HG02884 (cell line): ENCODE data around the gene KAT2B.

ENCODE experiments used
- ATAC-seq: cut with Tn5 transposase; IDR thresholded peaks from one replicate; pipeline ENCODE4 v1.9.1; 2021; ENCODE audit warnings: mild to moderate bottlenecking, moderate library complexity; ENCODE audit not compliant: unreplicated experiment

KAT2B gene

DNA sequence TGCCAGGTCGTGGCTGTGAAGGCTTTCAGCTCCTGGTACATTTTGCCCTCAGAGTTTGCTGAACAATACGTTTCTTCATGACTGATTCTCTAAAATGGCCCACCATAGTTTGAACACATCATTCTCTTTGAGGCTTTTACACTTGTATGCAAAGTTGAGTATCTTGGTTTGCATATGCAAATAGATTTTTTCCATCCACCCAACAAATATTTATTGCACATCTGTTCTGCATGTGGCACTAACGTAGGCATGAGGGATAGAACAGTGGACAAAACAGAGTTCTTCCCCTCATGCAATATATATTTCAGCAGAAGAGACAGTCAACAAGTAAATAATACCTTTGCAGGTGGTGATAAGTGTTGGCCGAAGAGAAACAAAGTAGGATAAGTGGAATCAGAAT lies 55.2 kb downstream of the KAT2B start:
- ATAC-seq, result no peak

DNA sequence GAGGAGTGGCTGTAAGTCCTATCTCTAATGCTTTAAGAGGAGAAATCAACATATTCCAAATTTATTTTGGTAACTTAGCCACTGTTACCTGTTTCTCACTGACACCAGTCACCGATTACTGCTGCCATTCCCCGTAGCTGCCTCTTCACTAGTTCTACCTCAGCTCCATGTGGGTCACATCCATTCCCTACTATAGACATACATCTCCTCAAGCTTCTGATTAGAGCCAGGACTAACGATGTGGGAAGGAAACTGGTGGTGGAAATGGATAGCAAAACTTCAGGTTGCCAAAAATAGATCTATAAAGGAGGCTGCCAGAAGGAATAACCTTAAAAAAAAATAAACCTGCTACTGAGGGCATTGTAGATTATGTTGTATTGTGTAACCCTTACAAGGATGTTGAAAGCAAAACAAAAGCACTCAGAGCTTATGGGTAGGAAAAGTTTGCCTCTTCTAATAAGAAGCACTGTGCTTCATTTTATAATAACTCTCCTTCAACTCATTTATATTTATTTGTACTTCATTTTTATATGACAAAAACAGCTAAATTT lies 56.0 kb downstream of the KAT2B start:
- ATAC-seq, result no peak

DNA sequence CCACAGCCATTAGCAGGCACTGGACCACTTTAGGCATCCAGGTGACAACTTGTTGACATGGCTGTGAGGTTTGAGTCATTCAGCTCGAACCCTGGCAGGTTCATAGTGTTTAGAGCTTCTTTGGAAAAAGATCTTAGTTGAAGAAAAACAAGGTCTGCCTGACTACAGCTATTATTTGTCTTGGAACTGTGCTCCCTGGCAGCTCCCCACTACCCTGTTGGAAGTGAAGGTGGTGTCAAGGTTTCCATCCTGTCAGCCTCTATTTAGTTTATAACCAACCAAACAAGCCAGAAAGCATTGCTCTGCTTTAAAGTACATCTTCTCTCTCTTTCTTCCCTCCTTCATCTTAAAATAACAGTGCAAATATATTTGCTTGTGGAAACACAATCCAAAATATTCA lies 56.8 kb downstream of the KAT2B start:
- no peak for ATAC-seq

DNA sequence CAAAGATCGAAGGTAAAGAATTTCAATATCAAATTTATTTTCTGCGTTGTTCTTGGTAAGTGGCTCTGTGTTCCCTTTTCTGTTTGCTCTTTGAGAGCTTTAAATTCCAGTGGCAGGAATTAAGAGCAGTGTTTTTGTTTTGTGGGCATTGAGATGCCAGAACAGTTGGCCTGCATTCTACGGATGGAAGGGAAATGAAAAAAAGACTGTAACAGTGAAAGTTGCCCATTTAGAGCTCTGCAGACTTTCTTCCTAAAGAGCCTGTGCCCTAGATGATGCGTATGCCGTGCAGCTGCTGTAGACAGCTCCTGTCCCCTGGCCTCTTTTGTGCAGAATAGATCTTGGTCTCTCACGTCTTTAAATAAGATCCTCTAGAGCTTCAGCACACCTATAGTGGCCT lies 58.8 kb downstream of the KAT2B start:
- ATAC-seq, result no peak

DNA sequence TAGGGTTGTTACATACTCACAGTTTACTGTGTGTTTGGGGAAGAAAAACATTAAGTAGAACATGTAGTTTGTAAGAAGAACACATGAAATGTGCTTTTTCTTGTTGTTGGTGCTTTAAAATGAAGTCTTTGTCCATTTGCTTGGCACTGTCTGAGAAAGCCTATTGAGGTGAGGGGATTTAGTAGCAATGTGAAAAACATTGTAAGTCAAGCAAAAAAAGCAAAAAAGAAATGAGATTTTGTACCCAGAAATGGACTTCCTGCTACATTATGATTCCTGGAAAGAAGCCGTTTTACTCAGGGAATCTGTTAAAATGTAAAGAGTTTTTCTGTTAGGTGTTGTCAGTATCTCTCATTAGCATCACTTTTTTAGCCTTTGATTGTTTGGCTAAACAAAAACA lies 59.9 kb downstream of the KAT2B start:
- no peak for ATAC-seq

DNA sequence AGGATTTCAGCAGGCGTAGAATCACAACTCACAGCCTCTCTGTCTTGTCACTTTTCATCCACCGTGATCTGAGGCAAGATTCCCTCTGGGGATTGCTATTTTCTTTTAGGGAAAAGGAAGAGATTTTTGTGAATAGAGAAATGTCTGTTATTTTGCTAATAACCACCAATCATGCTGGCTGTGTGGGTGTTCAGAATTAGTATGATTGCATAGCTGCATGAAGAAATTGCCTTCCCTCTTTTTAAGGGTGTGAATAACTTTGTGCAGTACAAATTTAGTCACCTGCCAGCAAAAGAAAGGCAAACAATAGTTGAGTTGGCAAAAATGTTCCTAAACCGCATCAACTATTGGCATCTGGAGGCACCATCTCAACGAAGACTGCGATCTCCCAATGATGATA lies 60.8 kb downstream of the KAT2B start:
- ATAC-seq, result no peak

DNA sequence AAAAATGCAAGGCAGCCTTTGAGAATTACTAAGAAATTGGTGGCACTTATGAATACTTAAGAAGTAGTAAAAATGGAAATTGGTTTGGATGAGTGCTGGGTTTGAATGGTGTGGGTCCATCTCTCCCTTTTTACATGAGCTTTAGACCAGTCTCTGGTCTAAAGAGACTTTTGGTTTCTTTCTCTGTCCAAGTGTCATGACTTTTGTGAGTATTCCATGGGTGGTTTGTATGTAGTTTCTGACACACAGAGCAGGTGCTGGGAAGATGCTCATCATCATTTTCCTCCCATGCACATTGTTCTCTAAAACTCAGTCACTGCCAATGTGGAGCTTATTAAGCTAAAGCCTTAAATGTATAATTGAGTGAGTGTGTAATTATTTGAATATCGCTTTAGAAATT lies 63.5 kb downstream of the KAT2B start:
- peak; percentile 8 for ATAC-seq

DNA sequence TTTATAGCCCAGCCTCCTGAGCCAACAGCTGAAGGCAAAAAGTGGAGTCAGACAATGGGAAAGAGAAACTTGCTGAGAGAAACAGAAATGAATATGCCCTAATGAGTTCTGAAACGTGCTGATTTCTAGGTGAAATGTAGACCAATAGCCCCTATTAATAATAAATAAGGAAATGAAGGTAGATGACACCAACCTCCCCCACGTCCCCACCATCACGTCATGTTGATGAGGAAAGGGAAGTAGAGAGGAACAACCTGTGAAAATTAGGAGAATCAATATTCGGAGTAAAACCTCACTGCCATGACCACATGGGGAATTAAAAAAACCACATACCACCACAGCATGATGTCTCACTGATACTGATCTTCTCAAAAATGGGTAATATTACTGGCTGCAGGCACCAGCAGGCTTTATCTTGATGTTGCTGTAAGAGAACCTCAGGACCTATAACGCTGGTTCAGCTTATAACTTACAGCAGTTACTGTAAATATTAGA lies 64.0 kb downstream of the KAT2B start:
- ATAC-seq, result peak; percentile 69

DNA sequence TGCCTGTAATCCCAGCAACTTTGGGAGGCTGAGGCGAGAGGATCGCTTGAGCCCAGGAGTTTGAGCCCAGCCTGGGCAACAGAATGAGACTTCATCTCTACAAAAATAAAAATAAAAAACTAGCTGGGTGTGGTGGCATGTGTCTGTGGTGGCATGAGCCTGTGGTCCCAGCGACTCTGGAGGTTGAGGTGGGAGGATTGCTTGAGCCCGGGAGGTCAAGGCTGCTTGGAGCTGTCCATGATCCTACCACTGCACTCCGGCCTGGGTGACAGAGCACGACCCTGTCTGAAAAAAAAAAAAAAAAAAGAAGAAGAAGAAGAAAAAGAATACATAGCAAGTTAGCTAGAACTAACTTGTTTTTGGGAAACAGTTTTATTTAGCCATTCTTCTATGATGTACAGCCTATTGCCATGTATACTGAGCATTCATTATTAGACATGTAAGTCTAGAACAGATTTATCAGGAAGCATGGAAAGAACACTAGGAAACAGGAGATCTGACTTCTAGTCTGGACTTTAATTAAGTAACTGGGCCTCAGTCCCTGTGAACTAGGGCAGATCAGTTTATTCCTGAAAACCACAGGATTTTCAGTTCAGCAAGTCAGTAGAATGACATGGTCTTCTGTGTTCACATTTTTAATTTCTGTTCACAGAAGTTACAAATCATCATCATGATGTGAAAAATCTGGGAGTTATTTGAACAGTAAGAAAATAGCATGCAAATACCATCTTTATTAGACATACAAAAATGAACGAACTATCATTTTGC lies 65.5 kb downstream of the KAT2B start:
- no peak for ATAC-seq

DNA sequence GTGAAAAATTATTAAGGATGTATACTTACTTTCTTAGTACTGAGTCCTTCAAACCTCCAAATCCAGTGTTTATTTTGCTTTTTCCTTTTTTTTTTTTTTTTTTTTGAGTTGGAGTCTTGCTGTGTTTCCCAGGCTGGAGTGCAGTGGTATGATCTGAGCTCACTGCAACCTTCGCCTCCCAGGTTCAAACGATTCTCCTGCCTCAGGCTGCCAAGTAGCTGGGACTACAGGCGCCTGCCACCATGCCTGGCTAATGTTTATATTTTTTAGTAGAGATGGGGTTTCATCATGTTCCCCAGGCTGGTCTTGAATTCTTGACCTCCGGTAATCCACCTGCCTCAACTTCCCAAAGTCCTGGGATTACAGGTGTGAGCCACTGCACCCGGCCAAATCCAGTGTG lies 67.5 kb downstream of the KAT2B start:
- ATAC-seq, result no peak

DNA sequence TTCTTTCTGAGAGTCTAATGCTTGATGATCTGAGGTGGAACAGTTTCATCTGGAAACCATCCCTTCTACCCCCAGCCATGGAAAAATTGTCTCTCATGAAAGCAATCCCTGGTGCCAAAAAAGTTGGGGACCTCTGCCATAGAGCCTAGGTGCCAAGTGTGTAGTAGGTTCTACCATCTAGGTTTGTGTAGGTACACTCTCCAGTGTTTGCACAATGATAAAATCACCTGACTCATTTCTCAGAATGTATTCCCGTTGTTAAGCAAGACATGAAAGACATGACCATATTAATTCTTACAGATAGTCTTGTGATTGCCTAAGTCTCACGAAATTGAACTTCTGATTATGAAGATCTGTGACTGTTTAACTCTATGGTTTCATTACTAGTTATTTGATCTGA lies 68.6 kb downstream of the KAT2B start:
- no peak for ATAC-seq

DNA sequence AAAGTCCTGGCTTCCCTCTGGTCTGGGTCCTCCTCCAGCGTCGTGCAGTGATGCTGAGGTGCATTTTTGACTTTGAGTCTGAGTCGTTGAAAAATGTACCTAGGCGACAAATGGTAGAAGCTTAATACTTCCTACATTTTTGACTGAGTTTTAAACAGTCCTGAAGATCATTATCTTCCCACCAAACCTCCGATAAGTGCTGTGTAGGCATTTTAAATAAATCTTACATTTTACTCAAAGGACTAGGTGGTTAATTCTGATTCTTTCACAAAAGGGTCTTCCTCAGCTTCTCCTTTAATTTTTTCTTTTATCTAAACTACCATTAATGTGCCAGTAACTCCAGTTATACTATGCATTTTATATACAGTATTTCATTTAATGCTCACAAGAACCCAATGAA lies 70.6 kb downstream of the KAT2B start:
- ATAC-seq, result no peak

DNA sequence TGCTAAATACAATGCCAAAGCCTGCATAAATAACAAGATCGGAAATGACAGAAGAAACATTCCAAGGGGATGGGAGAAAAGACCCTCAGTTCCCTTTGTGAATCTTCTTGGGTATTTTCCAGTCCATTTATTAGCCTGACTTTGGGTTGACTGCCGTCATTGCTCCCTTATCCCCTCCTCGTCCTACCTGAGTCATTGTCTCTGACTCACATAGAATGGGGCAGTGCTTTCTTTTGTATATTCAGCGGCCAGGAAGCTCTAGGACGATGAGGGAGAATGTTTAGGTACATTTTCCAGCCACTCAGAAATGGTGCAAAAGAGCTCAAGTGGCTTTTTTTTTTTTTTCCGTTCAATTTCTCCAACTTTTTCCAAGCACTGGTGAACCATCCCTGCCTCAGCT lies 71.6 kb downstream of the KAT2B start:
- ATAC-seq, result no peak

DNA sequence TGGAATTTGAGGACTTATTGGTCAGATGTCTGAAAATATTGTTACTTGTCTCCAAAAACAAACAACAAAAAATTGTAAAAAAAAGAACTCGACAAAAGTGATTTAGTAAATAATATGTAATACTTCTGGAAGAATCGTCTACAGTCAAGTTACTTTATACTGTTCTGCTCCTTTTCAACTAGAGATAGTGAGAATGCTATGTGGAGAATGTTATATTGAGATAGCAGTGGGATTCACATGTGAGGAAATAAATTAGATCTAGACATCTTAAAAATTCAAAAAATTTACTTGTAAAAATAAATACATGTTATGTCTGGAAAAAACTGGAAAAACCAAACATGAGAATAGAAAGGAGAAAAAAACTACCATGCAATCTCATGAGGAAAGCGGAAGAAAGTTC lies 80.8 kb downstream of the KAT2B start:
- ATAC-seq, result no peak

DNA sequence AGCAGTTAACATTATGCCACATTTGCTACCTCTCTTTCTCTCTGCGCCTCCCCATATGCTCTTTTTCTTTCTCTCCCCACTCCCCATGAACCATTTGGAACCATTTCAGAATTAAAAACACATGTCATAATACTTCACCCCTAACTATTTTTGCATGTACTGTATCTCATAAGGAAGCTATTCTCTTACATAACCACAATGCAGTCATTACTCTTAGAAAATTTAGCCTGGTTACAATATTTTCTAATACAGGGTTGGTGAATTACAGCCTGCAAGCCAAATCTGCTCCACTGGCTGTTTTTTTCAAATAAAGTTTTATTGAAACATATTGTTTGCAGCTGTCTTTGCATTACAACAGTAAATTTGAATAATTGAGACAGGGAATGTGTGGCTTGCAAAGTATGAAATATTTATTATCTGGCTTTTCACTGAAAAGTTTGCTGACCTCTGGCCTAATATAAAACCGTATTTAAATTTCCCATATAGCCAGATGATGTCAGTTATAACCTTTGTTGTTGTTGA lies 82.9 kb downstream of the KAT2B start:
- no peak for ATAC-seq

DNA sequence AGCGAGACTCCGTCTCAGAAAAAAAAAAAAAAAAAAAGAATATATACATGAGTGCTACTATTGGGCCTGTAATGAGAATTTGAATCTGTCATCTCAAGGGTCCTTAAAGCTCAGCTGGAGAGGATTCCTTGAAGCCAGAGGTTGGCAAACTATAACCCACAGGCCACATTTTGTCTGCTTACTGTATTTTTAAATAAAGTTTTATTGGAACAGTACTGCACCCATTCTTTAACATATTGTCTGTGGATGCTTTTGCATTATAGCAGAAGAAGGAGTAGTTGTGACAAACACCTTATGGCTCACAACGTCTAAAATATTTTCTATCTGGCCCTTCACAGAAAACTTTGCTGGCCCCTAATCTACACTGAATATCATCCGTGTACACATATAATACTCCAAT lies 85.0 kb downstream of the KAT2B start:
- no peak for ATAC-seq

DNA sequence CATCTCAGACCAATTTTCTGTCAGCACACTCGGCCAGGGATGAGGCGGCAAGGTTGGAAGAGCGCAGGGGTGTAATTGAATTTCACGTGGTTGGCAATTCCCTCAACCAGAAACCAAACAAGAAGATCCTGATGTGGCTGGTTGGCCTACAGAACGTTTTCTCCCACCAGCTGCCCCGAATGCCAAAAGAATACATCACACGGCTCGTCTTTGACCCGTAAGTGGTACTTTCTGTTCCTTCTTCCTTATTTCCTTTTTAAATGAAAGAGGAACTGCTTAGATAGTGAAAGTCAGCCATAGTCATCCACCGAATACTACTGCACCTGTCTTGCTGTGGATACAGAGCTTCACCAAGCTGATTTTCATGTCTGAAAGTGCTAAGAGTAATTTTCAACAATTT lies 85.7 kb downstream of the KAT2B start:
- ATAC-seq, result peak; percentile 99

DNA sequence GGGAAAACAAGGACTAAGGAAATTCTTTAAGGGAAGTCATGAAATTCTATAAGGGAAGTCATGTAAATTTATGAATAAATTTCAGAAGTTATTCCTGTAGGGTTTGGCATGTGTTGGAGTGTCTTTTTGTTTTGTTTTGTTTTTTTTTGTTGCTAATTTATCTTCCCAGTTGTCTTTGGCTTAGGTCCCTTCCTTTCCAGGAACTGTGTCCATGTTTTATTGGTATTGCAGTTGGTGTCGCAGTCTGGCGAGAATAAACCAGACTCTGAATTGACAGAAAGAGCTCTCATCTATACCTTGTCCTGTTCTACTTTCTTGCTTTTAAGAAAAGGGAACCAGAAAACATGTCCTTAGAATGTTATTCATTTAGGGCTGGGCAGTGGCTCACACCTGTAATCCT lies 88.1 kb downstream of the KAT2B start:
- no peak for ATAC-seq

DNA sequence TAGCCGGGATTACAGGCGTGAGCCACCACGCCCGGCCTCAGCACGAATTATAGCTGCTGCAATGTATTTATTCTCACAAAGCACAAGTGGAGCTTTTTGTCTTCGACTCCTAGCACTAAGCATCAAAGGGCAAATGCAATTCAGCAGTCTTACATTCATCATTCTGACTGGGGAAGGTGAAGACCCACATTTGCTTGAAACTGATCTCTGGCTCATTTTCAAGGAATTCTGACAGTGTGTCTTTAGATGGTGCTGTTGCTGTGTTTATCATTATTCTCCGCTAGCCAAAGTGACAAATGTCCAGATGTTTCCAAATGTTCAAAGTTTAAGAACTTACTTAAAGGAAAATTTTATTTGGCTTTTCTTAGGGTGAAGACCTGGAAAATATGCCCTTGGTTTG lies 89.9 kb downstream of the KAT2B start:
- ATAC-seq, result no peak

DNA sequence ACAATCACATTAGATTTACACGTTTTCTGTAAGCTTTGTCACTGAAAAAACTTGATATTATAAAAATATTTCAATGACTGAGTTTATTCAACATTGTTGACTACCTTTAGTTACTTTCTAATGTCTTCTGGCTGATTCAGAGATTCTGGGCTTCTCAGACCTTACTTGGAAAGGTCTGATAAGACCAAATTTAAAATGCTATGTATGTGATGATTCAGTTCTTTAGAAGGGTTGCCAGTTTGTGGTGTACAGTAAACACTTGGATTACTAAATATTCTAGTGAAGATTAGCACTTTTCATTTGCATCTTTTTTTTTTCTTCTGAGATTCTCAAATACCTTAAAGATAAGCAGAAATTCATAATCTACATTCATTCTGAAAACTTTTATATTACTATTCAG lies 96.0 kb downstream of the KAT2B start:
- ATAC-seq, result no peak

DNA sequence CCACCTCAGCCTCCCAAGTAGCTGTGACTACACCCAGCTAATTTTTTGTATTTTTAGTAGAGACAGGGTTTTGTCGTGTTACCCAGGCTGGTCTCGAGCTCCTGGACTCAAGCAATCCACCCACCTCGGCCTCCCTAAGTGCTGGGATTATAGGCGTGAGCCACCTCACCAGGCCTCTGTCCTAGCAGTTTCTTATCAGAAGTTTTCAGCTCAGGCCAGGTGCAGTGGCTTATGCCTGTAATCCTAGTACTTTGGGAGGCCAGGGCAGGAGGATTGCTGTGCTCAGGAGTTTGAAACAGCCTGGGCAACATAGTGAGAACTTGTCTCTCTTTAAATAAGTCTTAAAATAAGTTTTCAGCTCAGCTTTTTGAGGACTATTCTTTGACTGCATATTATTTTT lies 97.4 kb downstream of the KAT2B start:
- no peak for ATAC-seq

DNA sequence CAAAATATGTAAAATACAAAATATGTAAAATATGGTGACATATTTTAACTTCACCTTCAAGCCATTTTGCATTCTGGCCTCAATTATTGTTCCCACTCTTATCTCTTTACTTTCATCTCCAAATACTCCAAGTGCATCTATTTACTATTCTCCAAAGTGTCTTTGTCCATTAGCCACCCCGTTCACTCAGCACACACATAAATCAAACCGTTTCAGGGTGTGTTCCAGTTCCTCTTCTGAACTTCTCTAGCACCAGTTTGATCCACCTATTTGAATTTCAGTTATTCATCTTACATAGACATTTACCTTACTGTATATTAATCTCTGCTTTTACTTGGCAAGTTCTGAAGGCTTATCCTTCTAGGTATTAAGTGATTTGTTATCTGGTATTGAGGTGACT lies 100.6 kb downstream of the KAT2B start:
- no peak for ATAC-seq

DNA sequence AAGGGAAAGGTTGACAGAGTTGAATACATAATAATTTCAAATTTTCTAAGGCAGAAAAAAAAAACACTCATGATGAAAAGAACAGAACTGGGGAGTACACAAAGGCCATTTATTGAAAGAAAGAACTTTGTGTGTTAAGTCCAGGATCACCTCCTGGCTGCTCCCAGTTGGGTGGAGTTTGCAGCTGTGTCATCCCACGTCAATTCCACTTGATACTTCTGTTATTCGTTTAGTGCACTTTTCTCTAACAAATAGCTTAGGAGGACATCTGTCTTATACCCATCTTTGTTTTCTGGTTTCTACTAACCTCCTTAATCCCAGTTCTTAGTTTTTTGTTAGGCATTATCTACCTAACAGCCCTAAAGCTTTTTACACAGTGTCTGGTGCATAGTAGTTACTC lies 101.1 kb downstream of the KAT2B start:
- ATAC-seq, result no peak
